Forelimb muscle (tissue), 1 donor: Measurements from ENCODE around the gene CDK4. TPM values are rescaled to one million over a fixed set of nuclear protein-coding genes. Genes with fewer than 3 reads are reported as not detected.
"Not testable (repeated sequence)": the region's sequence is repeated elsewhere in the genome, so short reads cannot be mapped to it uniquely, and the experiment has no call there.

Experiments
- DNase-seq: peaks from one replicate; pipeline ENCODE4 v3.0.0-alpha.2; 2013; ENCODE audit warnings: low read depth
- polyA plus RNA-seq: library from polyadenylated mRNA; unstranded; fragments of 120-200 nt; gene quantifications from one replicate; pipeline ENCODE4 v1.2.1, GENCODE V29; 2013; ENCODE audit not compliant: insufficient read length

The CDK4 gene
- polyA plus RNA-seq: 134 TPM

DNA sequence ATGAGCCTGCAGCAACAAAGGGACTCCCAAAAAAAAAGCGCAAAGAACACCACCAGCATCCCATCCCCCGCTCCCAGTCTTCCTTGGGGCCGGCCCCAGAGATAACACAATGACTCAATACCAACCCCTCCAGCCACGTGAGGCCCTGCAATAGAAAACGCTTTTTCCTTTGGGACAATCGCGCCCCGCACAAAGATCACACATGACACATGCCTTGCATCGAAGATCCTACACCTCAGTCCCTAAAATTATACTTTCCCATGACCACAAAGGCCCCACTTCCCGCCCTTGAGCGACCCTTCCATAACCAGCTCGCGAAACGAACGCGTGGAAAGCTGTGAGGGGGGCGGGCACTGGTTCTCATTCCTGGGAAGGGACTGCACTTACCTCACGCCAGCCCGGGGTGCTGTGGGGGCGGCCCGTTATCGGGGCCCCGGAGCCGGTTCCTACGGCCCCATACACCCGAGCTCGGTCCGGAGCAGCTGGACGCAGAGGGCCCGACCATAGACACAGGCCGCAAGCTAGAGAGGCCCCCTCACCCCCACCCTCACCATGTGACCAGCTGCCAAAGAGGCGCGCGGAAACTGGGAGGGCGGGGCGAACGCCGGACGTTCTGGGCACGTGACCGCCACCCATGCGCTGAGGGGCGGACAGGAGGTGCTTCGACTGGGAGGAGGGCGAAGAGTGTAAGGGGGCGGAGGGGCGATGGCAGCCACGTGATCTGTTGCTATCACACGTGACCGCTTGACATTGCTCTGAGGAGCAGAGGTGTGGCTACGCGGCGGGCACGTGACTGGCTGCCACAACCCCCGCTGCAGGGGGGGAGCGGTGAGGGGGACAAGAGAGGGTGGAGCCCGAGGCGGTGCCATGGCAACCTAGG is at the start of gene CDK4:
Gene CDK4, minus strand, starts transcription at position 523 of the 880 bp plus-strand sequence. CDS start 593 bp downstream, outside the sequence.
- peak; percentile 93 for DNase-seq

GRCh38 chr12:57800965-57801364 is 48.9 kb upstream of the CDK4 start:
- DNase-seq: no peak

- no peak for DNase-seq
These were observed 45.8 kb upstream of the CDK4 start for GRCh38 chr12:57797933-57798332.

DNA sequence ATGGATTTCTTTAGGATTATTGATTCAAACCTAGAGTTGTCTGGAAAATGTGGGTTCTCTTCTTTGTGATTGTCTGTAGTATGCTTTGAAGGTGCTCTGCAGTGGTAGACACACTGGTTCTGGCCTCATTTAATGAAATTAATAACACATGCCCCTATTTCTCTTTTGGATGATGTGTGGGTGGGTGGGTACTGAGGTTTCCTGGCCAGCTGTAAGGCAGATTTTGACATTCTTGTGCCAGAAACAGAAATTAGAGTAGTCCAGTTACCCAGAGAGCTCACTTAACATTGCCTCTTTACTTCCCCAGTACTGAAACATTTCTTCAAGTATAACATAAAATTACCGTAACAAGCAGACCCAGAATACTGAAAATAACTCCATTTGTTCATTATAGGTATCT is 44.9 kb upstream of the CDK4 start:
- DNase-seq: no peak

DNA sequence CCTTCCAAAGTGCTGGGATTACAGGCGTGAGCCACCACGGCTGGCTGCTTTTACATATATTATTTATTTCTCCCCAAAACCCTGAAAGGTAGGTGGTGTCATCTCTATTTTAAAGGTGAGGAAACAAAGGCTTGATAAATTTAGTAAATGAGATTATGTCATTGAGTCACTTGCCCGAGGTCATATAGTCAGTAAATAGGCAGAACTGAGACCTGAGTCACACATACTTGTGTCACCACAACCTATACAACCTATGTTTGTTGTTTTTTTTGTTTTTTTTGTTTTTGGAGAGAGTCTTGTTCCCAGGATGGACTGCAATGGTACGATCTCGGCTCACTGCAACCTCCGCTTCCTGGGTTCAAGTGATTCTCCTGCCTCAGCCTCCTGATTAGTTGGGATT is 43.2 kb upstream of the CDK4 start:
- no peak for DNase-seq

GRCh38 chr12:57793920-57794319 is 41.8 kb upstream of the CDK4 start:
- DNase-seq: no peak

DNA sequence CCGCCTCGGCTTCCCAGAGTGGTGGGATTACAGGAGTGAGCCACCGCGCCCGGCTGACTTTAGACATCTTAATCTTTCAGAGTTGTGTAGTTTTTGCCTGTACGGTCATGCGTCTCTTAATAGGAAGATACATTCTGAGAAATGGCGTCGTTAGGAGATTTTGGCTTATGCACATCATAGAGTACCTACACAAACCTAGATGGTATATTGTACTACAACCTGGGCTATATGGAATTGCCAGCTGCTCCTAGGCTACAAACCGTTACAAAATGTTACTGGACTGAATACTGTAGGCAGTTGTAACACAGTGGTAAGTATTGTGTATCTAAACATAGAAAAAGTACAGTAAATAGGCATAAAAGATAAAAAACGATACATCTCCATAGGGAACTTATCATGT is 31.8 kb upstream of the CDK4 start:
- no peak for DNase-seq

GRCh38 chr12:57783466-57783801 is 31.3 kb upstream of the CDK4 start:
- DNase-seq: no peak

- DNase-seq: peak; percentile 89
These were observed 30.7 kb upstream of the CDK4 start, which contains the start of gene TSFM for GRCh38 chr12:57782608-57783465. Gene TSFM, plus strand, starts transcription at chr12:57782787. Its CDS starts 15 bp downstream, at chr12:57782802.

DNA sequence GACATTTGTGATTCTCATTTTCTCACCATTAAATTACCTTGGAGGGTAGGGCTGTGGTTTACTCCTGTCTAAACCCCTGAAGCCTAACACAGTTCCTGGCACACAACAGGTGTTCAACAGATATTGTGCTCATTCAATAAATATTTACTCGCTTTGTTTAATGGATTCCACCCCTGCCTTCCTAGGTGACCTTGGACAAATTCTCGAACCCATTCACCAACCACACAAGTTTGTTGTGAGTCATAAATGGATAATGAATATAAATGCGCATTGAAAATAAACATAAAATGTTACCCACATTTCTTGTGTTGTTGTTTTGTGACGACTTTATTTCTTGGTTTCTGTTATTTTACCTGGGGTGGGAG is 30.1 kb upstream of the CDK4 start:
- no peak for DNase-seq

- no peak for DNase-seq
These were observed 29.7 kb upstream of the CDK4 start for GRCh38 chr12:57781801-57782200.

DNA sequence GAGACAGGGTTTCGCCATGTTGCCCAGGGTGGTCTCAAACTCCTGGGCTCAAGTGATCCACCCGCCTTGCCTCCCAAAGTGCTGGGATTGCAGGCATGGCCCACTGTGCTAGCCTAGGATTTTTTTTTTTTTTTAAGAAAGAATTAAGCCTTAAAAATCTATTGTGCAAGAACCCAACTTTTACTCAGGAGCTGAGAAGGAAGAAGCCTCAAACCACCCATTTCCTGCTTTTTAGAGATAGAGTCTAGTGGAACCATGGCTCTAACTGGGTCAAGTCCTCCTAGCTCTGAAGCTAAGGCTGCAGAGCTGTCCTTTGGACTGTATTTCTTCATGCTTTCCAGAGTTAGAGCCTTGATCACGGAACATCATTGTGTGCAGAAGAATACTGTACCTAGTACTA is 29.1 kb upstream of the CDK4 start:
- no peak for DNase-seq

GRCh38 chr12:57780284-57780897 is 28.3 kb upstream of the CDK4 start:
- no peak for DNase-seq

- DNase-seq: no peak
These were observed 27.6 kb upstream of the CDK4 start for GRCh38 chr12:57779736-57780135.

- DNase-seq: no peak
These were observed 25.8 kb upstream of the CDK4 start for GRCh38 chr12:57777911-57778310.

DNA sequence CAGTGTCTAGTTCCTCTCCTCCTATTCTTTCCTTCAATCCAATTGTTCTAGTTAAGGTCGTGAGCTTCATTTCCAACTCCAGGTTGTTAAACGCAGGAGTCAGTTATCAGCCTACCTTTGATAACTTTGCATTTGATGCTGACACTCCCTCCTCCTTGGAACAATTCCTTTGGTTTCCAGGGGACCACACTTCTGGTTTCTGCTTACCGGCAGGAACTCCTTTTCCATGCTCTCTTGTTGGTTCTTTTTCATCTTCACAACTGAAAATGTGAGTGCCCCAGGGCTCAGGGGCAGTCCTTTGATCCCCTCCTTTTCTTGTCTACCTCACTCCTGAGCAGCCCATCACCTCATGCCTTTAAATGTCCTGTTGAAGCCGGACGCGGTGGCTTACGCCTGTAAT is 25.3 kb upstream of the CDK4 start:
- no peak for DNase-seq

DNA sequence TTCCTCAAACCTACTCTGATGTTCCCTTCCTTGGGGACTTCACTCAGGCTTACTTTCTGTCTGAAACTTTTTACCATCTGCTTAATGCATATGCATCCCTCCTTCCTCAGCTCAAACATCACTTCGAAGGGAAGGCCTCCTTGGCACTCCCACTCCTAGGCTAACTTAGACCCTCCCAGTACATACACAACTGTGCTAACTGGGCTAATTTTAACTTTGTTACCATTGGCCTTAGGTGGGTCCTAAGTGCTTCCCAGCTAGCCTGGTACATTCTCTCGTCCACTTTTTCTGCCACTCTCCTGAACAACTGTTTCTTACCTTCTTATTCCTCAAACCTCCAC is 24.1 kb upstream of the CDK4 start:
- no peak for DNase-seq

- no peak for DNase-seq
These were observed 23.6 kb upstream of the CDK4 start for GRCh38 chr12:57775563-57776246.

DNA sequence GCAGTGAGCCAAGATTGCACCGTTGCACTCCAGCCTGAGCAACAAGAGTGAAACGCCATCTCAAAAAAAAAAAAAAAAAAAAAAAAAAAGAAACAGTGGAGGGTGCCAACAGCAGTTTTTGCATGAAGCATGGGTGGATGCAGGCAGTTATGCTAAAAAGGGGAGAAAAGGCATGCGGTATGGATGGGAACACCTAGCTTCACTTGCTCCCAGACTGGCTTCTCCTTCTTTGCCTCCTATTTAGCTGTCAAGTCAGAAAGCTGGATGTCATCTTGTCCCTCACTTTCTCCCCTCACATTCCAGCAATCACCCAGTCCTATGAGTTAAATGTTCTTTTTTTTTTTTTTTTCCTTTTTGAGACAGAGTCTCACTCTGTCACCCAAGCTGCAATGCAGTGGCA is 22.9 kb upstream of the CDK4 start:
- no peak for DNase-seq

DNA sequence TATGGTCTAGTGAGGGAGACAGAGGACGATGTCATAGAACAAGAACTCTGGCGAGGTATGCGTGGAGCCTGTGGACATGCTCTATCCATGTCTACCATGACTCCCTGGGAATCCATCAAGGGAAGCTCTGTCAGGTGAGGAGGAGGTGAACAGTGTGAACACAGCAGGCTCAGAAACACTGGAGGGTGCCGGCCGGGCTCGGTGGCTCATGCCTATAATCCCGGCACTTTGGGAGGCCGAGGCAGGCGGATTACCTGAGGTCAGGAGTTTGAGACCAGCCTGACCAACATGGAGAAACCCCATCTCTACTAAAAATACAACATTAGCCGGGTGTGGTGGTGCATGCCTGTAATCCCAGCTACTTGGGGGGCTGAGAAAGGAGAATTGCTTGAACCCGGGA is 22.5 kb upstream of the CDK4 start:
- DNase-seq: not testable (repeated sequence)

GRCh38 chr12:57772429-57773322 is 20.6 kb upstream of the CDK4 start, which contains the start of gene EEF1AKMT3:
Gene EEF1AKMT3, plus strand, starts transcription at chr12:57772614. Its CDS starts 111 bp downstream, at chr12:57772725.
- no peak for DNase-seq
